GM21529 (cell line): ENCODE data around the gene OVCA2.
A peak's percentile ranks its signal among the peaks of the same experiment; 100 is the strongest.

Source experiments
- ATAC-seq: cut with Tn5 transposase; IDR thresholded peaks from one replicate; pipeline ENCODE4 v1.9.1; 2021; ENCODE audit not compliant: unreplicated experiment

OVCA2 gene

GRCh38 chr17:2051933-2052559 lies 10.2 kb downstream of the OVCA2 start:
- ATAC-seq = no peak

GRCh38 chr17:2053380-2054261 lies 11.8 kb downstream of the OVCA2 start:
- ATAC-seq = no peak

- no peak for ATAC-seq
These were observed 12.4 kb downstream of the OVCA2 start for GRCh38 chr17:2054262-2054511.

- ATAC-seq = peak; percentile 31
These were observed 12.9 kb downstream of the OVCA2 start, which contains the start of gene HIC1 for GRCh38 chr17:2054512-2055291. TSS of gene HIC1 (plus strand) at chr17:2055103. CDS start at chr17:2056691, 1,588 bp downstream.

GRCh38 chr17:2055292-2056205 lies 13.7 kb downstream of the OVCA2 start:
- ATAC-seq = no peak

GRCh38 chr17:2056206-2057174 lies 14.7 kb downstream of the OVCA2 start:
- no peak for ATAC-seq

GRCh38 chr17:2057175-2057759 lies 15.4 kb downstream of the OVCA2 start:
- ATAC-seq = no peak

GRCh38 chr17:2057760-2058585 lies 16.2 kb downstream of the OVCA2 start:
- ATAC-seq = no peak

GRCh38 chr17:2058586-2059546 lies 17.0 kb downstream of the OVCA2 start:
- no peak for ATAC-seq

GRCh38 chr17:2059547-2060384 lies 17.9 kb downstream of the OVCA2 start:
- ATAC-seq = no peak

- ATAC-seq = no peak
These were observed 18.5 kb downstream of the OVCA2 start for GRCh38 chr17:2060385-2060658.

- no peak for ATAC-seq
These were observed 19.0 kb downstream of the OVCA2 start for GRCh38 chr17:2060681-2061440.

- no peak for ATAC-seq
These were observed 19.7 kb downstream of the OVCA2 start for GRCh38 chr17:2061441-2061958.

- no peak for ATAC-seq
These were observed 20.9 kb downstream of the OVCA2 start for GRCh38 chr17:2062571-2063183.
